ENCODE data around the gene ZNF718. TPM values are rescaled to one million over a fixed set of nuclear protein-coding genes. Genes with fewer than 3 reads are reported as not detected.
A peak's percentile ranks its signal among the peaks of the same experiment; 100 is the strongest.

Gene ZNF718
- total and polyA plus RNA-seq, 10 of the 15 experiments (the other 5 are each of a cell fraction or from before 2014, with no cell fraction given), result 1.1 to 7.0 (median 3.9) TPM

GRCh38 chr4:120616-121015, 3.7 kb upstream of the ZNF718 start (continued):
- TF ChIP-seq ZBTB33 (IDR thresholded peaks at IDR 0.05), result no peak

GRCh38 chr4:121408-122084, 2.8 kb upstream of the ZNF718 start:
- Histone ChIP-seq H3K36me3 (ENCODE audit: control insufficient read depth in 2 of 2, insufficient read depth in 2 of 2, low read length in 1 of 2) (no peaks in the 10 kb centered on the region; a peak in 1 of 4 replicates), H3K27me3 (replicated peaks in 1 of 2; ENCODE audit: control insufficient read depth in 2 of 2, insufficient read depth in 2 of 2, low read length in 1 of 2) (no peaks in the 10 kb centered on the region), H3K27ac (ENCODE audit: control insufficient read depth, insufficient read depth) (no peak overlapping the region), H4K20me1 (ENCODE audit: control insufficient read depth, insufficient read depth) (no peaks in the 10 kb centered on the region), H3K9me3 (replicated peaks; ENCODE audit: control insufficient read depth, insufficient read depth, low read length) (peaks cover 25% of the 10 kb centered on the region), H2AFZ (ENCODE audit: control insufficient read depth, low read depth, low read length) (peak overlapping the region; percentile 31), H3K4me1 (ENCODE audit: control insufficient read depth, insufficient read depth, low read length) (peaks cover 5% of the 10 kb centered on the region; the same call in 1 of the 2 replicates), H3K9ac (ENCODE audit: control insufficient read depth, insufficient read depth, low read length) (no peak overlapping the region), H3K4me2 (ENCODE audit: control insufficient read depth, insufficient read depth) (no peak overlapping the region), H3K79me2 (ENCODE audit: control insufficient read depth, insufficient read depth, low read length) (peaks cover 22% of the 10 kb centered on the region), H3K4me3 (no peak overlapping the region)
- TF ChIP-seq RUNX3 (IDR thresholded peaks at IDR 0.05; ENCODE audit: low read length), result peak; percentile 53
- TF ChIP-seq RCOR1 (conservative IDR thresholded peaks at IDR 0.05; ENCODE audit: low read depth, low read length), result no peak
- ChIA-PET RAD21 (ENCODE audit: unreplicated experiment) (no interaction called here), SMC1A (ENCODE audit: uncharacterized antibody, unreplicated experiment) (no interaction called here), POLR2A (no interaction called here), CTCF (no interaction called here)
- WGBS (ENCODE audit: insufficient coverage, insufficient replicate concordance, low lambda C conversion rate, missing lambda C conversion rate), result 24% methylated on average over 7 of the region's 7 CpGs
- ATAC-seq (no peak), DNase-seq (ENCODE audit: low read depth, low spot score) (no peak), FAIRE-seq (no peak)
- intact Hi-C loops (cut with micrococcal nuclease; ENCODE audit: unreplicated experiment), result no loop called here
- in situ Hi-C loops (cut with MboI), result no loop called here
- BruUV-seq (replicated peaks), result no TSS peak

Measured in GM12878 (cell line).